Neural progenitor cell (in vitro differentiated cells): ENCODE data around the gene PEX12.

Experiments
- CTCF ChIP-seq: fragments of 200-600 bp; sonication (generic); IDR thresholded peaks from 2 replicates; pipeline ENCODE4 v1.5.1; 2017; ENCODE audit warnings: antibody characterized with exemption, mild to moderate bottlenecking
- EZH2 ChIP-seq: fragments of 200-600 bp; sonication (generic); IDR thresholded peaks from 2 replicates; pipeline ENCODE4 v1.6.1; 2017; ENCODE audit warnings: antibody characterized with exemption, mild to moderate bottlenecking, moderate library complexity
- EZH2phosphoT487 ChIP-seq: fragments of 200-600 bp; sonication (generic); IDR thresholded peaks from 2 replicates; pipeline ENCODE4 v1.6.1; 2017; ENCODE audit warnings: antibody characterized with exemption

GRCh38 chr17:35588196-35588920 lies 10.0 kb upstream of the PEX12 start:
- TF ChIP-seq CTCF (no peak), EZH2phosphoT487 (no peak), EZH2 (no peak)
